H4 (cell line): ENCODE measurements around the gene EYS. TPM values are rescaled to one million over a fixed set of nuclear protein-coding genes. Genes with fewer than 3 reads are reported as not detected.
"Not testable (repeated sequence)": the region's sequence is repeated elsewhere in the genome, so short reads cannot be mapped to it uniquely, and the experiment has no call there.

ENCODE experiments used
- DNase-seq: peaks from one replicate; pipeline ENCODE4 v3.0.0-alpha.2; 2015; ENCODE audit warnings: low spot score
- total RNA-seq: library from RNA; depleted of rRNA; stranded (reverse); fragments of >200 nt; shearing (Covaris generic); gene quantifications from 2 replicates; pipeline ENCODE4 v1.2.3, GENCODE V29; 2014

Gene EYS
- total RNA-seq, 1 experiment from 2014 or later: 0.17 TPM

DNA sequence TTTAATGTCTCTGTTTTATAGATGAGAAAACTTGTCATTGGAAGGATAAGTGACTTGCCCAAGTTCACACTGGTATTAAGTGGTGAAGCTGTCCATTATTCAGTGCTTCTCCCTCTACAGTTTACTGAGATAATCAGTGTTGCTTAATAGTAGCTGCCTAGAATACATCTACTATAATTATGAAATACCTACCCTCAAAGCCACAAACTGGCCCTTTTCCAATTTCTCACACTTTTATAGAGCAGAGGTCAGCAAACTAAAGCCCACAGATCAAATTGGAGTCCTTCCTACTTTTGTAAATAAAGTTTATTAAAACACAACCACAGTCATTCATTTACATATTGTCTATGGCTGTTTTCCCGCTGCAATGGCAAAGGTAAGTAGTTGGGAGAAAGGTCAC lies 73.5 kb downstream of the EYS start:
- peak; percentile 39 for DNase-seq

DNA sequence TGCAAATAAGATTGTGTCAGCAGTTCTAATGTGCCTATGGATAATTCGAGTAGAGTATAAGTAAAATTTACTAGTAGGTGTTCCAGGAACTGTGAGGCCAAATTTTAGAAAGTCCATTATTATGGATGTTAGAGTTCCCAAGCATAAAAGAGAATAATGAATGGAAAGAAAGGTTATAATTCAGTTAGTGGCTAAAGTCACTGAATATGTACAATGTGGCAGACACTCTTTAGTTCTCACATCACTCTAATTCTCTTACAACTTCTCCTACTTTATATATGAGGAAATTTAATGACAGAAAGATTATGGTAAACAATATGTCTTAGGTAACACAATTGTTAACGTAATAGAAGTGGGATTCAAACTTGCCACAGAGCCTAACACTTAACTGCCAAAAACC lies 75.3 kb downstream of the EYS start:
- no peak for DNase-seq

DNA sequence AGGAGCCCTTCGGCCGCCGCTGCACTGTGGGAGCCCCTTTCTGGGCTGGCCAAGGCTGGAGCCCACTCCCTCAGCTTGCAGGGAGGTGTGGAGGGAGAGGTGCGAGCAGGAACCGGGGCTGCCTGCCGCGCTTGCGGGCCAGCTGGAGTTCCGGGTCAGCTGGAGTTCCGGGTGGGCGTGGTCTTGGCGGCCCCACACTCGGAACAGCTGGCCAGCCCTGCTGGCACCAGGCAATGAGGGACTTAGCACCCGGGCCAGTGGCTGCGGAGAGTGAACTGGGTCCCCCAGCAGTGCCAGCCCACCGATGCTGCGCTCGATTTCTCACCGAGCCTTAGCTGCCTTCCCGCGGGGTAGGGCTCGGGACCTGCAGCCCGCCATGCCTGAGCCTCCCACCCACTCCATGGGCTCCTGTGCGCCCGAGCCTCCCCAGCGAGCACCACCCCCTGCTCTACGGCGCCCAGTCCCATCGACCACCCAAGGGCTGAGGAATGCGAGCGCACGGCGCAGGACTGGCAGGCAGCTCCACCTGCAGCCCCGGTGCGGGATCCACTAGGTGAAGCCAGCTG lies 79.5 kb downstream of the EYS start:
- DNase-seq: not testable (repeated sequence)

DNA sequence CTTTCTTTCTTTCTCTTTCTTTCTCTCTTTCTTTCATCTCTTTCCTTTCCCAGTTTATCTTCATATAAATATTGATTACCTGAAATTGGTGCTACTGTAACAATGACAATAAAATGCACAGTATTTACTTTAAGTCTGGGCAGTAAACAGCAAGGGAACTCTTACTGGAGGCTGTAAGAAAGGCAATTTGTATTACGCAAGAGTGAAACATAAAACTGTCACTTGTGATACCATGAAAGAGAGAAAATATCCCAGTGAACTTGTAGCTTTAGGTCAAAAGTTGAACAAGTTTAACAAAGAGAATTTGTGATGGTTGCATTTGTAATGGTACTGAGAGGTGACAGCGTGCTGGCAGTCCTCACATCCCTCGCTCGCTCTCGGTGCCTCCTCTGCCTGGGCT lies 80.0 kb downstream of the EYS start:
- DNase-seq: no peak

DNA sequence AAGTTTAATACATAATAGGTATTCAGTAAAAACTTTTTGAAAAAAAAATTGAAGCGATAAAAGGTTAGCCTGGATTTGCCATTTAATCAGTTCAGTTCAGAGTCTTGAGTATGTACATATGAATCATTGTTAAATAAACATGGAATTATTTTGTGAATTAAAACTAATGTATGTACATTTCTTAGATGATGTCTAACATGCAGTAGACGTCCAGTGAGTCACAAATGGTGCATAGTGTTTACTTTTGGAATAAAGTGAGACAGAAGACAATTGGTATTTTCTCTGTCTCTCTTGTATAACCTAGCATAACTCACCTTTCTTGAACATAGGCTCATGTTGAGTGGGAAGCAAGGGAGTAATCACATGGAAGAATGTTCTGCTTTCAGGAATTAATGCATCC lies 83.5 kb downstream of the EYS start:
- no peak for DNase-seq

DNA sequence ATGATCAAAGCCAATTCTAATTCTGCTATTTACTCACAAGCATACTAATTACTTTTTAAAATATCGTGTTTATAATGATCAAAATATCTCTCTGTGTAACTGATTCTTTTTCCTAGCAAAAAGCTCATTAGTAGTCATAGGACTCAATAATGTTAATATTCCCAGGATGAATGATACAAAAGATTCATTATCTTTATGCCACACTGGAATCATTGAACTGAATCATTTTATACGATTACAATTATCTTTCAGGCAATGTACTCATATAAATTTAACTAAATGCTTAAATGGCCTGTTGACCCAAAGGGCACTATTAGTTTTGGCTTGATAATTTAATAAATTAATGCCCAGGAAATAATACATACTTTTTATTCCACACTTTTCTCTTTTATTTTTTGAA lies 96.3 kb downstream of the EYS start:
- DNase-seq: no peak

DNA sequence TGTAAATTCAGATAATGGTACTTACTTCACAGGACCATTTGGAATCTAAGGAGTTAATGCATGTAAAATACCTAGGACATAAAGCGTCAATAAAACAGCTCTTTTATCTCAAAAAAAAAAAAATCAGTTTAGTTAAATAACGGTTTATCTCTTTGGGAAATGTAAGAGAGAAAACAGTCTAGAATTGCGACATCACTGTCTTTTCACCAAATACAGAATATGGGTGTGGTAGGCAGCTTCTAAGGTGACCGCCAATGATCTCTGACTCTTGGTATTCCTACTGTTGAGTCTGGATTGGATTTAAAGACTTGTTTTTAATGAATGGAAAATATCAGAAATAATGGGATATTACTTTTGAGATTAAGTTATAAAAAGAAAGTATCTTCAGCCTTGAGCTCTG lies 111.5 kb downstream of the EYS start:
- no peak for DNase-seq

DNA sequence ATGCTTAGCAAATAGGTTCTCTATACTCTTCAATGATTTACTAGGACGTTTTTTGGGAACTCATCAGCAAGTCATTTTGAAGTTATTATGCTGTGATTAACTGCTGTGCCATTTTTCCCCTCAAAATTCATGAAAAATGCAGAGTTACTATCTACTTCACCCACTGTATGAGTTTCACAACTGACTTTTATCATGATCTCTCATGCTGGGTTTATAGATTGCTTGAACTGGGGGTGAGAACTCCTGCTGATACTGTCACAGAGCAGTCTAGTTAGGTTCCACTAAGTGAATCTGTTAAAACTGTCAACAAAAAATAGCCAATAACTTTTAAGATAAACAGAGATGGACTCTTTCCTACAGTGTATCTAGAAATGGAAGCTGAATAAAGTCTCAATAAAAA lies 136.7 kb downstream of the EYS start:
- no peak for DNase-seq

DNA sequence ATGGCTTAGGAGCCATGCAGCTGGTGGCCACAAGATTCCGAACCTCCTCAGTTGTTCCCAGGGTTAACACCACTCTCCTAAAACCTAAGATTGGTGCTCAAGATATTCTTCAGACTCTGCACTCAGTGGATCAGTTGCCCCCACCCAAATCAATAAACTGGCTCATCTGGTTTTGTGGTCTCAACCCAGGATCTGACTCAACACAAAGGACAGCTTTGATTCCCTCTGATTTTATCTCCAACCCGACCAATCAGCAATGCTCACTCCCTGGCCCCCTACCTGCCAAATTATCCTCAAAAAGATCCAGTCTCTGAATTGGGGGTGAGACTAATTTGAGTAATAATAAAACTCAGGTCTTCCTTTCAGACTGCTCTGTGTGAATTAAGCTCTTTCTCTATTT lies 137.5 kb downstream of the EYS start:
- DNase-seq: no peak

DNA sequence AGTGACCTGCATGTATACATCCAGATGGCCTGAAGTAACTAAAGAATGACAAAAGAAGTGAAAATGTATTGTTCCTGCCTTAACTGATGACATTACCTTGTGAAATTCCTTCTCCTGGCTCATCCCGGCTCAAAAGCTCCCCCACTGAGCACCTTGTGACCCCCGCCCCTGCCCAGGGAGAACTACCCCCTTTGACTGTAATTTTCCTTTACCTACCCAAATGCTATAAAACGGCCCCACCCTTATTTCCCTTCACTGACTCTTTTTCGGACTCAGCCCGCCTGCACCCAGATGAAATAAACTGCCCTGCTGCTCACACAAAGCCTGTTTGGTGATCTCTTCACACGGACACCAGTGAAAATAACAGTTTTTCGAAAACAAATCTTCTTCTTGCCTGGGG lies 138.0 kb downstream of the EYS start:
- DNase-seq: not testable (repeated sequence)

DNA sequence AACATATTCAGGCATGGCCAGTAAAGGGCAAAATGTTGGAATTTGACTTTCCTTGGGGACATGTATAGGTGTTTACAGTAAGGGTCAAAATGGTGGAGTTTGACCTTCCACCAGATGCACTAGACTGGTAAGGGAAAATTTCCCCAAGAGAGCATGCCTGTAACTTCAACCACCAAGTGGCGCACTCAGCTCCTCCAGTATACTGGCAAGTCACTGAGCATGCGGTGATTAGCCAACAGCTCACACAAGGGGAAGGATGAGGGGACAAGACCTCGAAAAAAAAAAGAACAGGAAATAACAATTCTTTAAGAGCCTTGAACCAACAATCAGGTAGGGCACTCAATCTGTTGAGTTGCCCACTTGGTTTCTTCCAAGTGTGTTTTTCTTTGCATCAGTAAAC lies 140.9 kb downstream of the EYS start:
- DNase-seq: peak; percentile 34

DNA sequence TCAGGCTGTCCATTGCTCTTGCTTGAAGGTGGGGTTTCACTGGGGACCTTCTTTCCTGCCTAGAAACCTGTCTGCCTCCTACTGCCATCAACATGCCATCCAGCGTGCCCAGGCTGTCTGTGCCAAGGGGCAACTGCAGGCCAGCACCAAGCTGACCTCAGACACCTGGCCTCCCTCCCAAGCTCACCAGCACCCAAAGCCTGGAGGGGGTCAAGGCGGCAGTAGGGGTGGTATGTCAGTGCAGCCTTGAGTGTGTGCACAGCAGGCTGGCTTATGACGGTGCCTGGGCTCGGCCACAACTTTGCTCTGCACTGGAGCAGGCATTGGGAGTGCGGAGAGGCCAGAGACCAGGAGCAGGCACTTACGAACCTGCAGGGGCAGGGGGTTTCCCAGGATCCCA lies 149.0 kb downstream of the EYS start:
- no peak for DNase-seq

DNA sequence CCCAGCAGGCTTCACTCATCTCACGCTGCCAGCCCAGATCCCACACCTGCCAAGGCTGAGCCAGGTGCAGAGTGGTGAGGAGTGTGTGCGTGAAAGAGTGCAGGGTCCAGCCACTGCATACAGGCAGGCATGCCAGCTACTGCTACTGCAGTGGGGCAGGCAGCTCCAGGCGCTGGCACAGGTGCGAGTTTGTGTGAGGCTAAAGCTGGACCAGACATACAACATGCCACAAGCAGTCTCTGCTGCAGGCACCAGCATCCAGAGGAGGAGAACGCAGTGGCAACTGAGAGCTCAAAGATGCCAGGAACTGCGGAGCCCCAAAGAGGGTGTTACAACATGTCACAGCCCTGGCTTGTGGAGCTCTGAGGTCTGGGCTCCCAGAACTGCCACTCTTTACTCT lies 149.8 kb downstream of the EYS start:
- no peak for DNase-seq

DNA sequence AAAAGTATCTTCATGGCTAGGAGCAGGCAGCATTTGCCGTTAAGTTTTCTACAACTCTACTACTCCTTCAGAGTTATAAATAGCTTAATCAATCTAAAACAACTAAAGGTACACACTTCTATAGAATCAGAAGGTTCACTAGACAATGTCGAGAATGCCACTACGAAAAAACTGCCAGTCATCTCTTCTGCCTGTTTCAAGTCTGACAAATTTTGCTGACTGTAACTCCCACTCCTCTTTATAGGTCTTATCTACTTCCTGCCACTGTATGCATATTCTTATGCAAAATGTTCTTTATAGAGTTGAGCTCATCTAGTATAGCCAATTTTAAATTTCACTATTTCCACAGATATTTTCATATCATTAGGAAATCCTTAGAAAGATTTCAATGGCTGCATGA lies 160.1 kb downstream of the EYS start:
- no peak for DNase-seq

DNA sequence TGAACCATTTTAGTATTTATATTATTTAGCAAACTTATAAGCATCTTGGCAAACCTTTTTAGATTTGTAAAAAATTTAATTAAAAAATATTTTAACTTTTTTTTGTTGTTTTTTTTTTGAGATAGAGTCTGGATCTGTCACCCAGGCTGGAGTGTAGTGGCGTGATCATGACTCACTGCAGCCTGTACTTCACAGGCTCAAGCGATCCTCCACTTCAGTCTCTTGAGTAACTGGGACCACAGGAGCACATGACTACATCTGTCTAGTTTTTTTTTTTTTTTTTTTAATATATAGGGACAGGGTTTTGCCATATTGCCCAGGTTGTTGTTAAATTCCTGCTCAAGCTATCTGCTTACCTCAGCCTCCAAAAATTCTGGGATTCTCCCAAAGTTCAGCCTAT lies 161.1 kb downstream of the EYS start:
- DNase-seq: peak; percentile 78

DNA sequence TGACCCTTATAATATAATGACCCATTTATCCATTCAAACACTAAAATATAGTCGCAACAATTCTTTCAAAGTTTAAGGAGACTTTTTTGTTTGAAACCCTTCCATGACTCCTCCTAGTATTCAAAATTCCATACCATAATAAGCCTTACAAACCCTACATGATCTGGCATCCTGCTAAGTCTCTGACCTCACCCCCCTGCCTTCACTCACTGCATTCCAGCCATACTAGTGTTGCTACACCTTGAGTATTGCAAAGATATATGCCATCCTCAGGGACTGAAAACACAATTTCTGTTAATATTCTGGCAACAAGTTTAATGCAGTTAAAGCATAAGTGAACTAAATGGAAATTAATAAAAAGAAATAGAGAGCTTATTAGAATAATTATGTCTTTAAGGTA lies 168.4 kb downstream of the EYS start:
- DNase-seq: no peak

DNA sequence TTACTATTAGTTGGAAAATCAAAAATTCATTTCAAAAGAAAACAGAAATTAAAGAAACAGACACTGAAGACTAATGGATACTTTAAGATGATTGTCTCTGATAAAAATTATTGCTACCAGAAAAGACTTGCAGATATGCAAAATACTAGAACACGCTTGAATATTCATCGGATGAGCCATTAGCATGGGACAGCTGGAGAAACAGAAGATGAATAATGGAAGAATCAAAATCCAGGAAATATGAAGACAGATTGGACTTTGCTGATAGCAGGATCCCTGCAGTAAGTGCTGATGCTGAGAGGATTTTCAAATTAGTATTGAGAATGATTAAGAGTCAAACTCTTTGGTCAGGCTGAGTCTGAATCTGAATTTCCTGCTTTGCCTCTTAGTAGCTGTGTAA lies 169.4 kb downstream of the EYS start:
- no peak for DNase-seq

DNA sequence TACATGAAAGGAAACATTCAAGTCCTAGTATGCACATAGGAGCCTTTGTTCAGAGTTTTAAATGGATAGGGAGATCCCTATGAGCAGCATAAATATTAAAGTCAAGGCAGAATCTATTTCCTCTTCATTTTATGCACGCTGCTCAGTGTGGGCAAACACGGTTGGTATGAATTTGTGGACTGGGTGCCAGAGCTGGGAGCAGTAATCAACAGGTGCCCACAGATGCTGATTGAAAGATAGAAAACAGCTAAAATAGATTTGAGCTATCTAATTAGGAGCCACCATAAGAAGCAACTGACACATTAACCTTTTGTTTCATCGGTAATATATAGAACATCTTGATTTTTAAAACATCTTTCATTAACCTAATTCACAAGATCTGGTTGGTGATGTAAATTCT lies 175.5 kb downstream of the EYS start:
- DNase-seq: no peak

DNA sequence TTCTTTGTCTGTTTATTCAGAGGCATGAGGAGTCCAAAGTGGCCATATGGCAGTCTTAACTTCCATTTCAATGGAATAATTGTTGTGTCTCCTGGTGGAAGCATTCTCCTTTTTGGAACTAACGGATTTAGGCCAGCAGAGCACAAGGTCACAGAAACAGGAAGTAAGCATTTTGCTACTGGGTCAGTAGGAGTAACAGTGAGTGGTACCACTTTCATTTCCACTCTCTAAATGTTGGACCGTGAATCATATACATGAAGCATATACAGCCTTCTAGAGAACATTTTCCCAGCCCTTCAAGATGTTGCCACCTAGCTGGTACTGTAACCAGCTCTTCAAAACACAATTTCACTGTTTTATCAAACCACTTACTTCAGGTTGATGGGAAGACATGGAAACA lies 182.8 kb downstream of the EYS start:
- DNase-seq: no peak

DNA sequence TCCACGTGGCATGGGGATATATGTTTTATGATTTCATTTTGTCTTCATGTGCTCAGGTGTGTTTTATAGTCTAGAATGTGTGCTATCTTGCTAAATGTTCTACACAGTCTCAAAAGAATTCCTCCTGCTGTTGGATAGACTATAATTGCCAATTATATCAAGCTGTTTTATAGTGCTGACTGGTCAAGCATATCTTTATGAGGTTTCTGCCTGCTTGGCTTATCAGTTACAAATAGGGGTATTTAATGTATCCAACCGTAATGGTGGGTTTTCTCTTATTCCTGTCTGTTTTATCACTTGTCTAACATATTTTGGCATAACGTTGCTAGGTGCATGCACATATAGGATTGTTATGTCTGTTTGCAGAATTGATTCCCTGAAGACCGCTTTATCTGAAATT lies 201.3 kb downstream of the EYS start:
- no peak for DNase-seq

DNA sequence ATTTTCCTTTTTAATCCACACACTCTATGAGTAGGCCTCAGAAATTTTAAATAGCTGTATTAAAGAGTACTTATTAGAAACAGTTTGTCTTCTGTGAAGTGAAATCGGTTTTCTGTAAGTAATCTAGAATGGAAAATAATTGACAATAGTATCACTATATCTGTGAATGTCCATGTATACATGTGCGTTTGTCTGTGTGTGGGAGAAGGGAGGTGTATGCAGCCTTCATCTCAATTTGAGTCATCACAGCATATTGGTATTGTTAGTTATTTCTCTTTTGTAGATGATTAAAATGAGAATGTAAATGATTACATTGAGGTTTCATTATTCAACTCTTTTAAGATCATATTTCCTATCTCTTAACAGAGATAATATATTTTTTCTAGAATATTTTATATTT lies 206.0 kb downstream of the EYS start:
- DNase-seq: no peak

DNA sequence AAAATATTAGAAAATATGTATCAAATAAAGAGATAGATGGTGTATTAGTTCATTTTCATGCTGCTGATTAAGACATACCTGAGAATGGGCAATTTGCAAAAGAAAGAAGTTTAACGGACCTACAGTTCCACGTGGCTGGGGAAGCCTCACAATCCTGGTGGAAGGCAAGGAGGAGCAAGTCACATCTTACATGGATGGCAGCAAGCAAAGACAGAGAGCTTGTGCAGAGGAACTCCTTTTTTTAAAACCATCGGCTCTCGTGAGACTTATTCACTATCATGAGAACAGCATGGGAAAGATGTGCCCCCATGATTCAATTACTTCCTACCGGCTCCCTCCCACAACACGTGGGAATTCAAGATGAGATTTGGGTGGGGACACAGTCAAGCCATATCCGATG lies 223.4 kb downstream of the EYS start:
- not testable (repeated sequence) for DNase-seq

DNA sequence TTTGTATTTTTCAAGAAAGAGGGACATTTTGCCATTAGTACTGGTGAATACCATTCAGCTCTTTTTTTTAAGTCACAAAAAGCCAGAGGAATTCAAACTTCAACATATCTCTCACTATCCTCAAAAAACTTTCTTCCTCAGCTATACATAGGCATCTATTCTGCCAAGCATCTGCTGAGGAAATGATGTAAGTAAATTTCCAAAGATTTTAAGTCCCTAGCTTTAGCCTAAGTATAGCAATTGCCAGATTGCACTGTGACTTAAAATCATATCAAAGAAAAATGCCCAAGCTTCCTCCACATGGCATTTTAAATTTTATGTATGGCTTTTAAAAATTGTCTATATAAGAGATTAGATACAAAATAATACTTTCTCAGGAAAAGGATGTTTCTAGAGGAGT lies 237.4 kb downstream of the EYS start:
- DNase-seq: no peak

DNA sequence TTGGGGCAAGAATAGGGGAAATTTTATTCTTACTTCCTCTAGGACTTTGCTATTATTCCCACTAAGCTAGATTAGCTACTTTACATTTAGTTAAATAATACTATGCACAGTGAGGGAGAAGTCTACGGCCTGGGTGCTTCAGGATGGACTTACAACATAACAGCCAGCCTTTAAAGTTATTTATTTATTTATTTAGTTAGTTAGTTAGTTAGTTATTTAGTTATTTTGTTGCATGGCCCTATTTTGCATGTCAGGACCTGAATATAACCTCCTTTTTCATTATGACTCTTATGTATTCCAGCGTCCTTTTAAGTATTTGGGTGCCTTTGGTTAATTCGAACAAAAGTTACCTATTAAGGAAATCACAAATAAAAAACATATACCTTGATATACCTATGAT lies 238.7 kb downstream of the EYS start:
- DNase-seq: no peak

DNA sequence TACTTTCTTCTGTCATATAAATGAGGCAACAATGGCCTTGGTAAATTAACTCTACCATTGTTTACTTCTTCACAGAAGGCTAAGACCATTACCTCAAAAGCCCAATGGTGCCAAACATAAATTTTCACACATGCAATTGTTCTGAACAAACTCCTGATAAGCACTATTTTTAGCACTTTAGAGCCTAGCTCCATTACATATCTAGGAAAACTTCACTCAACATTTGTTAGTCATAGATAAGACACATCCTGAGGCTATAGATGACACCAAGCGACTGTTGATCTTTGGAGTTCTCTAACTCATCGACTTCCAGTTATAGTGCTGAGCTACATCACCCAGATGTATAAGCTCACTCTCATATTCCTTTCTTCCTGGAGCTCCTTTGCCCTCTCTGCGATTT lies 245.9 kb downstream of the EYS start:
- no peak for DNase-seq
